WTC11 (cell line): Measurements from ENCODE around the gene RAB1B.

Source experiments
- CBFB ChIP-seq: sonication (generic); formaldehyde crosslinking; IDR thresholded peaks from 2 replicates; pipeline ENCODE4 v1.8.1; 2022; ENCODE audit warnings: mild to moderate bottlenecking, low read depth, missing genetic modification reagents
- E2F5 ChIP-seq: sonication (generic); formaldehyde crosslinking; IDR thresholded peaks from 2 replicates; pipeline ENCODE4 v1.8.1; 2022; ENCODE audit warnings: mild to moderate bottlenecking, moderate library complexity, missing genetic modification reagents
- FOXP1 ChIP-seq: sonication (generic); formaldehyde crosslinking; IDR thresholded peaks from 2 replicates; pipeline ENCODE4 v1.8.0; 2022; ENCODE audit warnings: missing genetic modification reagents, mild to moderate bottlenecking, moderate library complexity, borderline replicate concordance
- NFATC4 ChIP-seq: fragments of 250-450 bp; sonication (Bioruptor Pico); IDR thresholded peaks from 2 replicates; pipeline ENCODE4 v1.9.0; 2021; ENCODE audit warnings: mild to moderate bottlenecking
- NFE2L1 ChIP-seq: sonication (generic); formaldehyde crosslinking; IDR thresholded peaks from 2 replicates; pipeline ENCODE4 v1.8.1; 2023; ENCODE audit warnings: missing genetic modification reagents
- NR1H2 ChIP-seq: sonication (generic); formaldehyde crosslinking; IDR thresholded peaks from 2 replicates; pipeline ENCODE4 v1.9.0; 2021; ENCODE audit warnings: mild to moderate bottlenecking, moderate library complexity, missing genetic modification reagents
- SP1 ChIP-seq: sonication (generic); formaldehyde crosslinking; conservative IDR thresholded peaks from 2 replicates; pipeline ENCODE4 v1.8.1; 2022; ENCODE audit warnings: missing genetic modification reagents
- TF ChIP-seq, protein P1 (sequence below): fragments of 200-600 bp; IDR thresholded peaks from 2 replicates; pipeline ENCODE4 v1.8.0; 2022; ENCODE audit warnings: antibody characterized with exemption
- TF ChIP-seq, protein P2 (sequence below): sonication (generic); formaldehyde crosslinking; conservative IDR thresholded peaks from 2 replicates; pipeline ENCODE4 v1.8.1; 2023; ENCODE audit warnings: mild to moderate bottlenecking, low read depth, missing genetic modification reagents, moderate library complexity

- TF ChIP-seq, protein P1, sequence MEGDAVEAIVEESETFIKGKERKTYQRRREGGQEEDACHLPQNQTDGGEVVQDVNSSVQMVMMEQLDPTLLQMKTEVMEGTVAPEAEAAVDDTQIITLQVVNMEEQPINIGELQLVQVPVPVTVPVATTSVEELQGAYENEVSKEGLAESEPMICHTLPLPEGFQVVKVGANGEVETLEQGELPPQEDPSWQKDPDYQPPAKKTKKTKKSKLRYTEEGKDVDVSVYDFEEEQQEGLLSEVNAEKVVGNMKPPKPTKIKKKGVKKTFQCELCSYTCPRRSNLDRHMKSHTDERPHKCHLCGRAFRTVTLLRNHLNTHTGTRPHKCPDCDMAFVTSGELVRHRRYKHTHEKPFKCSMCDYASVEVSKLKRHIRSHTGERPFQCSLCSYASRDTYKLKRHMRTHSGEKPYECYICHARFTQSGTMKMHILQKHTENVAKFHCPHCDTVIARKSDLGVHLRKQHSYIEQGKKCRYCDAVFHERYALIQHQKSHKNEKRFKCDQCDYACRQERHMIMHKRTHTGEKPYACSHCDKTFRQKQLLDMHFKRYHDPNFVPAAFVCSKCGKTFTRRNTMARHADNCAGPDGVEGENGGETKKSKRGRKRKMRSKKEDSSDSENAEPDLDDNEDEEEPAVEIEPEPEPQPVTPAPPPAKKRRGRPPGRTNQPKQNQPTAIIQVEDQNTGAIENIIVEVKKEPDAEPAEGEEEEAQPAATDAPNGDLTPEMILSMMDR: no peak
- TF ChIP-seq FOXP1 (CRISPR knock-in tag) (no peak), NR1H2 (CRISPR knock-in tag) (no peak), E2F5 (CRISPR knock-in tag) (no peak), SP1 (CRISPR knock-in tag) (no peak), NFATC4 (no peak), CBFB (CRISPR knock-in tag) (no peak), NFE2L1 (CRISPR knock-in tag) (no peak)
- TF ChIP-seq, protein P2, sequence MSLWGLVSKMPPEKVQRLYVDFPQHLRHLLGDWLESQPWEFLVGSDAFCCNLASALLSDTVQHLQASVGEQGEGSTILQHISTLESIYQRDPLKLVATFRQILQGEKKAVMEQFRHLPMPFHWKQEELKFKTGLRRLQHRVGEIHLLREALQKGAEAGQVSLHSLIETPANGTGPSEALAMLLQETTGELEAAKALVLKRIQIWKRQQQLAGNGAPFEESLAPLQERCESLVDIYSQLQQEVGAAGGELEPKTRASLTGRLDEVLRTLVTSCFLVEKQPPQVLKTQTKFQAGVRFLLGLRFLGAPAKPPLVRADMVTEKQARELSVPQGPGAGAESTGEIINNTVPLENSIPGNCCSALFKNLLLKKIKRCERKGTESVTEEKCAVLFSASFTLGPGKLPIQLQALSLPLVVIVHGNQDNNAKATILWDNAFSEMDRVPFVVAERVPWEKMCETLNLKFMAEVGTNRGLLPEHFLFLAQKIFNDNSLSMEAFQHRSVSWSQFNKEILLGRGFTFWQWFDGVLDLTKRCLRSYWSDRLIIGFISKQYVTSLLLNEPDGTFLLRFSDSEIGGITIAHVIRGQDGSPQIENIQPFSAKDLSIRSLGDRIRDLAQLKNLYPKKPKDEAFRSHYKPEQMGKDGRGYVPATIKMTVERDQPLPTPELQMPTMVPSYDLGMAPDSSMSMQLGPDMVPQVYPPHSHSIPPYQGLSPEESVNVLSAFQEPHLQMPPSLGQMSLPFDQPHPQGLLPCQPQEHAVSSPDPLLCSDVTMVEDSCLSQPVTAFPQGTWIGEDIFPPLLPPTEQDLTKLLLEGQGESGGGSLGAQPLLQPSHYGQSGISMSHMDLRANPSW: no peak
Observed at GRCh38 chr11:66261578-66261977, 6.9 kb upstream of the RAB1B start.
